OCI-LY3 (cell line): ENCODE data around the gene USP20.

Source experiments
- H2AFZ ChIP-seq: fragments of 200-600, 300-600 bp; shearing (Covaris generic); 2 replicates; pipeline ENCODE4 v1.6.0; 2014; ENCODE audit warnings: antibody characterized with exemption, low read depth, low read length
- H3K27ac ChIP-seq: fragments of 200-600, 300-600 bp; sonication (generic); 2 replicates; pipeline ENCODE4 v1.5.1; 2014; ENCODE audit warnings: mild to moderate bottlenecking, low read length, moderate library complexity, mixed read lengths
- H3K27me3 ChIP-seq: fragments of 200-600, 300-600 bp; sonication (generic); 2 replicates; pipeline ENCODE4 v1.6.1; 2014; ENCODE audit warnings: low read depth, low read length, mixed read lengths
- H3K36me3 ChIP-seq: fragments of 200-600, 300-600 bp; sonication (generic); replicated peaks from 2 replicates; pipeline ENCODE3; 2014; ENCODE audit warnings: low read depth, low read length, mixed read lengths
- H3K4me1 ChIP-seq: fragments of 300-600, 200-600 bp; sonication (generic); 2 replicates; pipeline ENCODE4 v1.6.1; 2014; ENCODE audit warnings: low read length, mixed read lengths
- H3K4me2 ChIP-seq: fragments of 200-600, 300-600 bp; sonication (generic); 2 replicates; pipeline ENCODE4 v1.6.1; 2014; ENCODE audit warnings: low read length, mixed read lengths
- H3K4me3 ChIP-seq: fragments of 300-600, 200-600 bp; sonication (generic); 2 replicates; pipeline ENCODE4 v1.5.1; 2014; ENCODE audit warnings: antibody characterized with exemption, mild to moderate bottlenecking, low read length, moderate library complexity
- H3K79me2 ChIP-seq: fragments of 300-600, 200-600 bp; shearing (Covaris generic); 2 replicates; pipeline ENCODE4 v1.6.1; 2014; ENCODE audit warnings: mild to moderate bottlenecking, low read length, mixed read lengths
- H3K9ac ChIP-seq: fragments of 300-600, 200-600 bp; shearing (Covaris generic); 2 replicates; pipeline ENCODE4 v1.6.0; 2014; ENCODE audit warnings: mild to moderate bottlenecking, low read length, moderate library complexity
- H3K9me3 ChIP-seq: fragments of 200-600, 300-600 bp; shearing (Covaris generic); 2 replicates; pipeline ENCODE4 v1.6.1; 2014; ENCODE audit warnings: low read length, mixed read lengths; ENCODE audit not compliant: insufficient read depth
- H4K20me1 ChIP-seq: fragments of 200-600, 300-600 bp; sonication (generic); 2 replicates; pipeline ENCODE4 v1.6.1; 2016; ENCODE audit warnings: low read length, mixed read lengths; ENCODE audit not compliant: insufficient read depth
- CTCF ChIP-seq: fragments of 200-600, 300-600 bp; sonication (generic); IDR thresholded peaks from 2 replicates; pipeline ENCODE4 v1.5.1; 2014; ENCODE audit warnings: antibody characterized with exemption, low read length, low read depth
- EZH2phosphoT487 ChIP-seq: fragments of 200-600 bp; shearing (Covaris generic); IDR thresholded peaks from 2 replicates; pipeline ENCODE4 v1.6.1; 2018; ENCODE audit warnings: antibody characterized with exemption, mixed run types, low read depth

USP20 gene

GRCh38 chr9:129878291-129878690 is 43.0 kb downstream of the USP20 start:
- H3K4me2 ChIP-seq, result no peak overlapping the region
- H3K4me3 ChIP-seq, result no peak overlapping the region
- TF ChIP-seq CTCF, result no peak
- TF ChIP-seq EZH2phosphoT487, result no peak
- no peaks in the 10 kb centered on the region for H3K36me3 ChIP-seq
- H3K9me3 ChIP-seq, result no peaks in the 10 kb centered on the region
- no peaks in the 10 kb centered on the region for H4K20me1 ChIP-seq
- no peak overlapping the region for H2AFZ ChIP-seq
- no peaks in the 10 kb centered on the region for H3K27me3 ChIP-seq
- H3K79me2 ChIP-seq, result no peaks in the 10 kb centered on the region
- H3K9ac ChIP-seq, result no peak overlapping the region
- H3K4me1 ChIP-seq, result 0 out of 2 replicates have a peak, but pooled peaks cover 3% of the 10 kb centered on the region
- no peak overlapping the region for H3K27ac ChIP-seq

- no peak overlapping the region for H3K4me3 ChIP-seq
- H3K9ac ChIP-seq, result no peak overlapping the region
- no peaks in the 10 kb centered on the region for H4K20me1 ChIP-seq
- H3K27ac ChIP-seq, result no peak overlapping the region
- H3K9me3 ChIP-seq, result no peaks in the 10 kb centered on the region
- H3K36me3 ChIP-seq, result peaks cover 3% of the 10 kb centered on the region
- no peak overlapping the region for H3K4me2 ChIP-seq
- no peaks in the 10 kb centered on the region for H3K79me2 ChIP-seq
- peaks cover 9% of the 10 kb centered on the region for H3K4me1 ChIP-seq
- no peak overlapping the region for H2AFZ ChIP-seq
- no peak for TF ChIP-seq CTCF
- no peaks in the 10 kb centered on the region for H3K27me3 ChIP-seq
Measured at GRCh38 chr9:129879103-129879699, 43.9 kb downstream of the USP20 start.

GRCh38 chr9:129879991-129880653 is 44.9 kb downstream of the USP20 start:
- Histone ChIP-seq H3K27ac (no peak overlapping the region), H3K4me1 (peaks cover 18% of the 10 kb centered on the region), H3K79me2 (no peaks in the 10 kb centered on the region), H3K9ac (no peak overlapping the region), H4K20me1 (peaks cover under 1% of the 10 kb centered on the region; the same call in 1 of the 2 replicates), H3K36me3 (peaks cover 3% of the 10 kb centered on the region), H3K4me3 (no peak overlapping the region), H2AFZ (no peak overlapping the region), H3K4me2 (no peak overlapping the region), H3K9me3 (no peaks in the 10 kb centered on the region), H3K27me3 (no peaks in the 10 kb centered on the region)
- no peak for TF ChIP-seq EZH2phosphoT487
- TF ChIP-seq CTCF, result no peak

GRCh38 chr9:129880654-129881546 is 45.6 kb downstream of the USP20 start:
- Histone ChIP-seq H3K4me2 (no peak overlapping the region), H3K79me2 (no peaks in the 10 kb centered on the region), H3K4me1 (peaks cover 26% of the 10 kb centered on the region), H3K27ac (no peak overlapping the region), H3K36me3 (peaks cover 3% of the 10 kb centered on the region), H3K4me3 (no peak overlapping the region), H2AFZ (no peak overlapping the region), H3K9ac (no peak overlapping the region), H4K20me1 (peaks cover 4% of the 10 kb centered on the region; the same call in 1 of the 2 replicates), H3K27me3 (no peaks in the 10 kb centered on the region), H3K9me3 (no peaks in the 10 kb centered on the region)
- TF ChIP-seq EZH2phosphoT487 (no peak), CTCF (no peak)
